K562 (cell line): ENCODE results near the gene C4orf51. TPM values are rescaled to one million over a fixed set of nuclear protein-coding genes. Genes with fewer than 3 reads are reported as not detected.
A peak's percentile ranks its signal among the peaks of the same experiment; 100 is the strongest.

Source experiments
- ATAC-seq: fragments of 200-7000 bp; cut with Tn5 transposase; 3 replicates; pipeline ENCODE4 v1.9.1; 2020; ENCODE audit warnings: moderate library complexity
- BruUV-seq: library from RNA; stranded (reverse); fragments of 400-500 nt; replicated peaks from 2 replicates; lab custom pipeline; 2021; lab: Mats Ljungman, UMichigan
- CTCF ChIA-PET: fragments of 300-600 bp; formaldehyde crosslinking; extraction: SDS; loops from one replicate; lab custom pipeline; 2021; ENCODE audit warnings: low intra/inter-chr PET ratio; lab: Yijun Ruan, JAX
- POLR2A ChIA-PET: fragments of 300-600, 350-650 bp; sonication (Branson Sonifier 250); formaldehyde crosslinking; extraction: SDS; loops from one replicate; lab custom pipeline; 2021; ENCODE audit warnings: antibody characterized with exemption, inconsistent platforms; lab: Yijun Ruan, JAX
- DNase-seq, 4 experiments: peaks; one replicate each; pipeline versions ENCODE4 v3.0.0 to v3.0.0-alpha.2; 2011 to 2018; ENCODE audit warnings: low spot score in 3 of 4, mixed read lengths in 3 of 4; ENCODE audit errors: extremely low read depth in 1 of 4
- FAIRE-seq: peaks from 2 replicates; lab custom pipeline; 2011; peaks lifted over from hg19 to GRCh38; lab: Jason Lieb, UNC
- H2AFZ ChIP-seq: 2 replicates; pipeline ENCODE4 v1.6.0; 2011; ENCODE audit warnings: low read depth, low read length, control low read depth, inconsistent platforms
- H3K27ac ChIP-seq: fragments of 200-600 bp; 3 replicates; pipeline ENCODE4 v1.8.0; 2011; ENCODE audit warnings: low read depth, mild to moderate bottlenecking, control low read depth, inconsistent platforms, low read length, moderate library complexity, mixed read lengths; ENCODE audit errors: extremely low read depth
- H3K27me3 ChIP-seq, 2 experiments: fragments of 300-600 bp in 1 of 2; 2 replicates in 1 of 2; 3 replicates in 1 of 2; pipeline versions ENCODE4 v1.6.0 to v1.8.0; 2011; ENCODE audit warnings: inconsistent platforms in 2 of 2, low read length in 2 of 2, mild to moderate bottlenecking in 1 of 2, mixed read lengths in 1 of 2, moderate library complexity in 1 of 2; ENCODE audit not compliant: control insufficient read depth in 2 of 2, insufficient read depth in 2 of 2
- H3K36me3 ChIP-seq: fragments of 300-600 bp; 3 replicates; pipeline ENCODE4 v1.8.0; 2011; ENCODE audit warnings: mild to moderate bottlenecking, low read length, inconsistent platforms; ENCODE audit not compliant: control insufficient read depth, insufficient read depth
- H3K4me1 ChIP-seq, 2 experiments: fragments of 200-600 bp in 1 of 2; replicated peaks in 1 of 2; 2 replicates in 1 of 2; 3 replicates in 1 of 2; pipeline versions ENCODE4 v1.5.1 to v1.8.0; 2011; ENCODE audit warnings: inconsistent platforms in 2 of 2, low read length in 2 of 2, mild to moderate bottlenecking in 1 of 2, mixed read lengths in 1 of 2, moderate library complexity in 1 of 2; ENCODE audit not compliant: control insufficient read depth in 2 of 2, insufficient read depth in 2 of 2
- H3K4me2 ChIP-seq: 2 replicates; pipeline ENCODE4 v1.6.1; 2011; ENCODE audit warnings: low read length, control low read depth, inconsistent platforms, mixed read lengths; ENCODE audit not compliant: insufficient read depth
- H3K4me3 ChIP-seq: fragments of 200-600 bp; sonication (generic), shearing (Covaris generic); 2 replicates; pipeline ENCODE4 v1.5.1; 2016; ENCODE audit warnings: control low read depth, inconsistent platforms
- H3K79me2 ChIP-seq: fragments of 200-600 bp; 3 replicates; pipeline ENCODE4 v1.8.0; 2011; ENCODE audit warnings: low read length, inconsistent platforms; ENCODE audit not compliant: control insufficient read depth, insufficient read depth
- H3K9ac ChIP-seq, 2 experiments: 2 replicates each; pipeline versions ENCODE4 v1.6.0 to v1.6.1; 2011; ENCODE audit warnings: low read depth in 2 of 2, low read length in 2 of 2, control low read depth in 1 of 2, inconsistent platforms in 1 of 2, mild to moderate bottlenecking in 1 of 2, mixed read lengths in 1 of 2; ENCODE audit not compliant: insufficient read depth in 1 of 2
- H3K9me1 ChIP-seq: one replicate; pipeline ENCODE4 v1.6.0; 2011; ENCODE audit warnings: inconsistent platforms, mild to moderate bottlenecking, low read length, moderate library complexity; ENCODE audit not compliant: control insufficient read depth, insufficient read depth
- H3K9me3 ChIP-seq: replicated peaks from 2 replicates; pipeline ENCODE4 v1.5.1; 2011; ENCODE audit warnings: low read depth, low read length, inconsistent platforms; ENCODE audit not compliant: control insufficient read depth, insufficient read depth
- H4K20me1 ChIP-seq: replicated peaks from 2 replicates; pipeline ENCODE4 v1.6.1; 2011; ENCODE audit warnings: low read length, inconsistent platforms, mixed read lengths; ENCODE audit not compliant: control insufficient read depth, insufficient read depth
- C11orf30 ChIP-seq: fragments of 450-650 bp; IDR thresholded peaks from 2 replicates; pipeline ENCODE4 v1.6.1; 2016; ENCODE audit warnings: low read depth, mild to moderate bottlenecking
- ETV1 ChIP-seq: fragments of 450-650 bp; conservative IDR thresholded peaks from 2 replicates; pipeline ENCODE4 v1.6.1; 2016; ENCODE audit warnings: missing genetic modification characterization, control low read depth, low read depth, missing compliant biosample characterization
- MAFG ChIP-seq: fragments of 450-650 bp; conservative IDR thresholded peaks from 2 replicates; pipeline ENCODE4 v1.6.1; 2016; ENCODE audit warnings: missing genetic modification characterization, missing compliant biosample characterization
- POLR2G ChIP-seq: fragments of 200-400 bp; formaldehyde crosslinking; IDR thresholded peaks from 2 replicates; pipeline ENCODE4 v1.6.1; 2017; ENCODE audit warnings: low read depth, mild to moderate bottlenecking, antibody characterized with exemption, low read length, moderate library complexity
- RAD51 ChIP-seq: fragments of 450-650 bp; IDR thresholded peaks from 2 replicates; pipeline ENCODE4 v1.7.1; 2016; ENCODE audit warnings: low read depth, mild to moderate bottlenecking, borderline replicate concordance
- RBM25 ChIP-seq: fragments of 200-400 bp; formaldehyde crosslinking; IDR thresholded peaks from 2 replicates; pipeline ENCODE4 v1.6.1; 2018; ENCODE audit warnings: low read length, low read depth, moderate library complexity; ENCODE audit not compliant: severe bottlenecking
- RUNX1 ChIP-seq: sonication (generic); IDR thresholded peaks from 2 replicates; pipeline ENCODE4 v1.6.1; 2016; ENCODE audit warnings: antibody characterized with exemption, low read depth
- ZC3H8 ChIP-seq: fragments of 450-650 bp; IDR thresholded peaks from 2 replicates; pipeline ENCODE4 v1.6.1; 2017
- ZNF316 ChIP-seq: fragments of 450-650 bp; IDR thresholded peaks from 2 replicates; pipeline ENCODE4 v1.6.1; 2016
- ZNF77 ChIP-seq: fragments of 250-450 bp; sonication (Bioruptor Pico); IDR thresholded peaks from 2 replicates; pipeline ENCODE4 v1.5.0; 2020
- WGBS: fragments of 100-300 bp; shearing (Covaris generic); methylation state at CpG from one replicate; pipeline ENCODE4 v1.1.6; 2016; ENCODE audit warnings: low coverage, mixed read lengths; ENCODE audit not compliant: insufficient coverage; ENCODE audit errors: missing lambda C conversion rate; 5-methylcytosine and 5-hydroxymethylcytosine counted together
- in situ Hi-C: fragments of 300-500 bp; cut with MboI; formaldehyde crosslinking; loops from 4 replicates; pipeline ENCODE4 v1.15.0; 2018; ENCODE audit warnings: inconsistent platforms, mixed read lengths
- intact Hi-C: fragments of 100-400 bp; cut with micrococcal nuclease; formaldehyde crosslinking; loops from 2 replicates; pipeline ENCODE4 v1.14.2; 2022
- polyA plus RNA-seq, 8 experiments: library from polyadenylated mRNA; depleted of rRNA in 4 of 8; stranded (reverse) in 5 of 8; unstranded in 3 of 8; fragments of >200 nt; fragmentation: Nextera tagmentation in 2 of 8; fragmentation: Illumina TruSeq in 1 of 8; extraction: Ambion mirVana in 2 of 8; extraction: Trizol in 1 of 8; gene quantifications; 2 replicates each; pipeline versions ENCODE4 v1.2.1 to v1.2.3, GENCODE V29; 2011 to 2014; ENCODE audit warnings: inconsistent platforms in 1 of 8, missing spikeins in 1 of 8
- total RNA-seq, 7 experiments: library from RNA; depleted of rRNA in 6 of 7; stranded (reverse); fragments of >200 nt in 6 of 7; fragmentation: Illumina TruSeq in 2 of 7; extraction: Trizol in 2 of 7; gene quantifications; 2 replicates each; pipeline versions ENCODE4 v1.2.1 to v1.2.3, GENCODE V29; 2011 to 2021; ENCODE audit warnings: low replicate concordance in 1 of 7
- TF ChIP-seq, protein P1 (sequence below): fragments of 450-650 bp; IDR thresholded peaks from 2 replicates; pipeline ENCODE4 v1.6.1; 2017; ENCODE audit warnings: antibody characterized with exemption, mild to moderate bottlenecking
- TF ChIP-seq, protein P2 (sequence below): fragments of 250-450 bp; sonication (Bioruptor Pico); IDR thresholded peaks from 2 replicates; pipeline ENCODE4 v1.8.0; 2021; ENCODE audit warnings: moderate library complexity, mild to moderate bottlenecking, inconsistent platforms

The C4orf51 gene
- total and polyA plus RNA-seq, 9 of the 15 experiments (the other 6 are each of a cell fraction or from before 2014, with no cell fraction given), result not detected

DNA sequence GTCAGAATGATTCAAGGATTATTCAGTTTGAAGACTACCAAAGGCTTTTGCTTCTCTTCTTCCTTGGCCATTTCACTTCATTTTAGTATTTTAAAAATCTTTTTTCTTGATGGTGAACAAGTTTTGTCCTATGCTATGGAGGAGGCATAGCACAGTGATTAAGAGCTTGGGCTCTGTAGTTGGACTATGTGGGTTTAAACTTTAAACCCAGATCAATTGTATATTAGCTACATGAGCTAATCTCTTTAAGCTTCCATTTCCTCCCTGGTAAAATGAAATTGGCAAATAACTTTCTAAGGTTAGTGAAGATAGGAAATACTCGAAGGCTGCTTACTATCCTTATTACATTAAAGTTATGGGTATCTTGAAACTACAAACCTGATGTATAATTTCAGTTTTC is 23.8 kb upstream of the C4orf51 start:
- H3K4me3 ChIP-seq, result no peak overlapping the region
- TF ChIP-seq RBM25 (no peak), RAD51 (no peak)
- TF ChIP-seq, all 486 proteins: peak for 0
- WGBS, result 0% methylated on average over 1 of the region's 1 CpG
- no peak for DNase-seq
- no peak overlapping the region for H2AFZ ChIP-seq
- no peak overlapping the region for H3K9ac ChIP-seq
- H3K27me3 ChIP-seq, result no peaks in the 10 kb centered on the region
- CTCF ChIA-PET, result no interaction called here
- no peak overlapping the region for H3K4me2 ChIP-seq
- H3K27ac ChIP-seq, result no peak overlapping the region
- intact Hi-C loops (no loop called here), in situ Hi-C loops (no loop called here)
- no peaks in the 10 kb centered on the region for H3K4me1 ChIP-seq
- no peaks in the 10 kb centered on the region for H3K9me3 ChIP-seq
- POLR2A ChIA-PET, result interaction anchor here (0.7 kb wide), 1 partner anchor 77 kb away, joined by 3 read pairs; no protein-coding TSS in a partner anchor
- H3K9me1 ChIP-seq, result no peaks in the 10 kb centered on the region
- H3K36me3 ChIP-seq, result no peaks in the 10 kb centered on the region
- H3K79me2 ChIP-seq, result no peaks in the 10 kb centered on the region
- BruUV-seq, result no TSS peak
- ATAC-seq, result no peak
- no peak for FAIRE-seq
- no peaks in the 10 kb centered on the region for H4K20me1 ChIP-seq

DNA sequence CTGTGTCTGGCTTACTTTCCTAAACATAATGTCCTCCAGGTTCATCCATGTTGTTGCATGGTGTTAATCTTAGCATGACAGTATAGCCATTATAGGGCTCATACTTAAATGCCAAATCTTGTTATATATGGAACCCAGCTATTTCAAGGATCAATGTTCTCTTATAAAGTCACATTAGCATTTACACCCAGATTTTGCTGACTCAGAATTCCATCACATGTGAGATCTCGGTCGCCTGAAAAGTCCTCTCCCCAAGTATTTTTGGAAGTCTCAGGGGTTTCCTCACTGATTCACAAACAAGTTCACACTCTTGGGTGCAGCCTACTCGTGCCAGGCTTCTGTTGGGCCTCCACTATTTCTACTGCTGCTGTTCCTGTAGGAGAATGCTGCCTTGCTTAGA is 19.9 kb upstream of the C4orf51 start:
- H3K9ac ChIP-seq, result no peak overlapping the region
- DNase-seq (no peak), ATAC-seq (no peak), FAIRE-seq (no peak)
- H3K36me3 ChIP-seq, result no peaks in the 10 kb centered on the region
- in situ Hi-C loops (no loop called here), intact Hi-C loops (no loop called here)
- CTCF ChIA-PET, result no interaction called here
- H2AFZ ChIP-seq, result no peak overlapping the region
- no peak overlapping the region for H3K4me2 ChIP-seq
- no peaks in the 10 kb centered on the region for H3K9me3 ChIP-seq
- H3K9me1 ChIP-seq, result no peaks in the 10 kb centered on the region
- no peaks in the 10 kb centered on the region for H3K79me2 ChIP-seq
- POLR2A ChIA-PET, result no interaction called here
- H3K27me3 ChIP-seq, result no peaks in the 10 kb centered on the region
- no peaks in the 10 kb centered on the region for H4K20me1 ChIP-seq
- BruUV-seq, result no TSS peak
- H3K4me3 ChIP-seq, result no peak overlapping the region
- 0% methylated on average over 3 of the region's 3 CpGs for WGBS
- no peak overlapping the region for H3K27ac ChIP-seq
- no peaks in the 10 kb centered on the region for H3K4me1 ChIP-seq
- TF ChIP-seq, protein P1, sequence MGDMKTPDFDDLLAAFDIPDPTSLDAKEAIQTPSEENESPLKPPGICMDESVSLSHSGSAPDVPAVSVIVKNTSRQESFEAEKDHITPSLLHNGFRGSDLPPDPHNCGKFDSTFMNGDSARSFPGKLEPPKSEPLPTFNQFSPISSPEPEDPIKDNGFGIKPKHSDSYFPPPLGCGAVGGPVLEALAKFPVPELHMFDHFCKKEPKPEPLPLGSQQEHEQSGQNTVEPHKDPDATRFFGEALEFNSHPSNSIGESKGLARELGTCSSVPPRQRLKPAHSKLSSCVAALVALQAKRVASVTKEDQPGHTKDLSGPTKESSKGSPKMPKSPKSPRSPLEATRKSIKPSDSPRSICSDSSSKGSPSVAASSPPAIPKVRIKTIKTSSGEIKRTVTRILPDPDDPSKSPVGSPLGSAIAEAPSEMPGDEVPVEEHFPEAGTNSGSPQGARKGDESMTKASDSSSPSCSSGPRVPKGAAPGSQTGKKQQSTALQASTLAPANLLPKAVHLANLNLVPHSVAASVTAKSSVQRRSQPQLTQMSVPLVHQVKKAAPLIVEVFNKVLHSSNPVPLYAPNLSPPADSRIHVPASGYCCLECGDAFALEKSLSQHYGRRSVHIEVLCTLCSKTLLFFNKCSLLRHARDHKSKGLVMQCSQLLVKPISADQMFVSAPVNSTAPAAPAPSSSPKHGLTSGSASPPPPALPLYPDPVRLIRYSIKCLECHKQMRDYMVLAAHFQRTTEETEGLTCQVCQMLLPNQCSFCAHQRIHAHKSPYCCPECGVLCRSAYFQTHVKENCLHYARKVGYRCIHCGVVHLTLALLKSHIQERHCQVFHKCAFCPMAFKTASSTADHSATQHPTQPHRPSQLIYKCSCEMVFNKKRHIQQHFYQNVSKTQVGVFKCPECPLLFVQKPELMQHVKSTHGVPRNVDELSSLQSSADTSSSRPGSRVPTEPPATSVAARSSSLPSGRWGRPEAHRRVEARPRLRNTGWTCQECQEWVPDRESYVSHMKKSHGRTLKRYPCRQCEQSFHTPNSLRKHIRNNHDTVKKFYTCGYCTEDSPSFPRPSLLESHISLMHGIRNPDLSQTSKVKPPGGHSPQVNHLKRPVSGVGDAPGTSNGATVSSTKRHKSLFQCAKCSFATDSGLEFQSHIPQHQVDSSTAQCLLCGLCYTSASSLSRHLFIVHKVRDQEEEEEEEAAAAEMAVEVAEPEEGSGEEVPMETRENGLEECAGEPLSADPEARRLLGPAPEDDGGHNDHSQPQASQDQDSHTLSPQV, result no peak
- no peak for TF ChIP-seq ETV1 (tag)
- no peak for TF ChIP-seq ZC3H8
- peak; percentile 46; the same call in 1 of the 2 replicates for TF ChIP-seq MAFG (tag)
- peak; percentile 83 for TF ChIP-seq ZNF316
- TF ChIP-seq C11orf30, result peak; percentile 58; the same call in 1 of the 2 replicates
- no peak for TF ChIP-seq ZNF77
- no peak for TF ChIP-seq RUNX1
- TF ChIP-seq POLR2G, result no peak
- TF ChIP-seq, protein P2, sequence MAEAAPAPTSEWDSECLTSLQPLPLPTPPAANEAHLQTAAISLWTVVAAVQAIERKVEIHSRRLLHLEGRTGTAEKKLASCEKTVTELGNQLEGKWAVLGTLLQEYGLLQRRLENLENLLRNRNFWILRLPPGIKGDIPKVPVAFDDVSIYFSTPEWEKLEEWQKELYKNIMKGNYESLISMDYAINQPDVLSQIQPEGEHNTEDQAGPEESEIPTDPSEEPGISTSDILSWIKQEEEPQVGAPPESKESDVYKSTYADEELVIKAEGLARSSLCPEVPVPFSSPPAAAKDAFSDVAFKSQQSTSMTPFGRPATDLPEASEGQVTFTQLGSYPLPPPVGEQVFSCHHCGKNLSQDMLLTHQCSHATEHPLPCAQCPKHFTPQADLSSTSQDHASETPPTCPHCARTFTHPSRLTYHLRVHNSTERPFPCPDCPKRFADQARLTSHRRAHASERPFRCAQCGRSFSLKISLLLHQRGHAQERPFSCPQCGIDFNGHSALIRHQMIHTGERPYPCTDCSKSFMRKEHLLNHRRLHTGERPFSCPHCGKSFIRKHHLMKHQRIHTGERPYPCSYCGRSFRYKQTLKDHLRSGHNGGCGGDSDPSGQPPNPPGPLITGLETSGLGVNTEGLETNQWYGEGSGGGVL (CRISPR knock-in tag), result no peak
